GM18951 (cell line): ENCODE data around the gene CAPN5.
"Not testable (repeated sequence)": the region's sequence is repeated elsewhere in the genome, so short reads cannot be mapped to it uniquely, and the experiment has no call there.

Experiments
- POLR2A ChIP-seq: IDR thresholded peaks from 4 replicates; pipeline ENCODE4 v1.6.1; 2011; ENCODE audit warnings: mild to moderate bottlenecking; ENCODE audit not compliant: insufficient read length, insufficient read depth; ENCODE audit errors: extremely low read depth
- in situ Hi-C: fragments of 300-500 bp; cut with MboI; formaldehyde crosslinking; loops from one replicate; pipeline ENCODE4 v1.12.0; 2022; ENCODE audit warnings: low sequenced_read_pairs, mixed read lengths, inconsistent platforms; ENCODE audit not compliant: unreplicated experiment

CAPN5 gene

GRCh38 chr11:77066229-77067042 is at the start of gene CAPN5:
Gene CAPN5, plus strand, starts transcription at chr11:77066971. Its CDS starts 17,916 bp downstream, at chr11:77084887.
- peak; percentile 49 for TF ChIP-seq POLR2A
- in situ Hi-C loops: no loop called here

GRCh38 chr11:77018396-77018924 is 48.3 kb upstream of the CAPN5 start:
- in situ Hi-C loops: not testable (repeated sequence)

- in situ Hi-C loops: no loop called here
Observed at GRCh38 chr11:77019976-77020595, 46.7 kb upstream of the CAPN5 start.

DNA sequence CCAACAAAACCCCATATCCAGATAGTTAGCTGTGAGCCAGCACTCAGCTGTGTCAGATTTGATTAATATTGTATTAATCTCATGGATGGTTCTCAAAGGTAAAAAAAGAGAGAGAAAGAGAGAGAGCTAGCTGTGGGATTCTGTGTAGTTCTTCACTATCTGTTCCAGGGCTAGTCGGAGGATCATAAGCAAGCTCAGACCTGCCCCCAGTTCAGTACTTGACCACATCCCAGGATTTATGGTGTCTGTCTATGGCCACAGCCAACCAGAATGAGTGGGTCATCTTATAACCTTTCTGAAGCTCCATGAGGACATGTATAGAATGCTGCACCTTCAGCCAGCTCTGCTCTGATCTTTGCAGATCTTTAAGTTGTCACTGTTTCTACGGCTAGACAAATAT is 46.0 kb upstream of the CAPN5 start:
- no peak for TF ChIP-seq POLR2A
- in situ Hi-C loops: no loop called here

More at GRCh38 chr11:77019976-77020595, 46.7 kb upstream of the CAPN5 start:
- no peak for TF ChIP-seq POLR2A

GRCh38 chr11:77024745-77025144 is 42.0 kb upstream of the CAPN5 start:
- in situ Hi-C loops: no loop called here
- no peak for TF ChIP-seq POLR2A

DNA sequence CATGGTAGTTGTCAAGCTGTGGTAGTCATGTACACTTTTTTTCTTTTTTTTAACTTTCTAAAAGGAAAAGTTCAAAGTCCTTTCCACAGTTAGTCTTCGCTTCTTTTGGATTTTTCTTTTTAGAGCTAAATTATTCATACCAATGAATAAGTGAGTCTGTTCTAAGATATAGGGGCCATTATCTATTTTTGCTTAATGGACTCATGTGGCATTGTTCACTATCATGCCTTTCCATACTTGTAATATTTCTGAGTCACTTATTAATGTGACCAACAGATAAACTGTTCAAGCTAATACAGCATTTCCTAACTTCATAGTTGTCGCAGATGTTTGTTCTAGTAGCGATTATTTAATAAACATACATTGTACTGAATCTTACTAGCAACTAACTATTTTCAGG is 40.5 kb upstream of the CAPN5 start:
- in situ Hi-C loops: no loop called here
- no peak for TF ChIP-seq POLR2A

- no peak for TF ChIP-seq POLR2A
- in situ Hi-C loops: no loop called here
Observed at GRCh38 chr11:77026743-77027142, 40.0 kb upstream of the CAPN5 start.

DNA sequence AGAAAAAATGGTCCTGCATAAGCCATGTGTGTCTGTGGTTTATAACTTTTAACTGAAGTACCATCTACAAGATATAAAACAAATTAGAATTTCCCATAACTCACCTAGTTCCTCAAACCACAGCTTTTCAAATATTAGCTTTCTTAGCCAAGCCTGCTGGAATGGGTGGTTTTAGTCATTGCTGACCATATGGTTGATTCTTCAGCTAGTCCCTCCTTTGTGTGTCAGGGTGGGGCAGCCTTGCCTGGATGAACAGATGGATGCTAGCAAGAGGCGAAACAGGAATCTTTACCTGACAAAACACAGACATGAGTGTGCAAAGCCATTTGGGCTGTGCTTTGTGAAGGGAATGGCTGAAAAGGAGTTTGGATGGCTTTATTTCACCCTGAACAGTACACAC is 39.5 kb upstream of the CAPN5 start:
- TF ChIP-seq POLR2A: no peak
- in situ Hi-C loops: no loop called here

DNA sequence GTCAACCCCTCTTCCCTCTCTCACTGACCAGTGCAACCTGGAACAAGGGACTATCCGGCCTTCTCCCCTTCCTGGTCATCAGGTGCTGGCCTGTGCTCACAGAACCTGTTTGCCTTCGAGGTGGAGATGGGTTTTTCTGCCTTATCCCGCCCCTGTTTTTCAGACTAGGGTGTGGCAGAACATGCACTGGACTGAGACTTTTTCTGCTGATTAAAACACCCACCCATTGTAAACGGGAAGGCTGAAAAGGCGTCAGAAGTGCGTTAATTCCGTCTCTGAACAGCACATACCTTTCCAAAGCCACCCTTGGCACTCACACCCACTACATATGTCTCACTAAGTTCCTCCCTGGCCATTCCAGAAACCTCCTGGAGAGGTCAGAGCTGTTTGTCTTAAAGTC is 36.9 kb upstream of the CAPN5 start:
- in situ Hi-C loops: no loop called here

GRCh38 chr11:77030834-77031414 is 35.8 kb upstream of the CAPN5 start:
- TF ChIP-seq POLR2A: no peak
- in situ Hi-C loops: no loop called here

More for the DNA sequence above, 36.9 kb upstream of the CAPN5 start:
- no peak for TF ChIP-seq POLR2A

GRCh38 chr11:77031599-77031998 is 35.2 kb upstream of the CAPN5 start:
- in situ Hi-C loops: no loop called here
- no peak for TF ChIP-seq POLR2A

DNA sequence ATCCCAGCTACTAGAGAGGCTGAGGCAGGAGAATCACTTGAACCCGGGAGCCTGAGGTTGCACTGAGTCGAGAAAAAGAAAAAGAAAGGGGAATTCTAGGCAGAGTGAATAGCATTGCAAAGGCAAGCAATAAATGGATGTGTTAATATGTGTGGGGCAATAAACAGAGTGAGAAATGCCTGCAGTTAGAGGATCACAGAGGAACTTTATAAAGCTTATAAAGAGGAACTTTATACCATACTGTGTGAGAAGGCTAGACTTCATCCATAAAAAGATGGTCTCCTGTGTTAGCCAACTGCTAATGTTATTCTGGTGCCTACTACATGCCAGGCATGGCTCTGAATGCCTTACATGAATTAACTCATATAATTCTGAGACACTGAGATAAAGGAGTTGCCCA is 31.7 kb upstream of the CAPN5 start:
- no peak for TF ChIP-seq POLR2A
- in situ Hi-C loops: no loop called here

GRCh38 chr11:77035580-77035979 is 31.2 kb upstream of the CAPN5 start:
- no peak for TF ChIP-seq POLR2A
- in situ Hi-C loops: no loop called here
